Natural killer cell treated with Interleukin-12 subunit alpha and Interleukin-12 subunit beta and Interleukin-15 and Interleukin-18, amount 100 ng/mL, for 72 hours (primary cell): ENCODE data around the gene PTPRG. TPM values are rescaled to one million over a fixed set of nuclear protein-coding genes. Genes with fewer than 3 reads are reported as not detected.

Source experiments
- ATAC-seq, 2 donors: fragments of 150-1000 bp; cut with Tn5 transposase in 1 of 2; sonication (Bioruptor Pico), chemical (Tn5 transposase) in 1 of 2; 2 replicates each; pipeline ENCODE4 v1.10.0; 2021
- DNase-seq: peaks from one replicate; pipeline ENCODE4 v3.0.0; 2022; ENCODE audit warnings: low spot score
- H3K27ac Mint-ChIP-seq, 2 donors: 1 replicate in 1 of 2; 2 replicates in 1 of 2; pipeline ENCODE4 v1.8.0; 2022; ENCODE audit warnings: mixed read lengths in 2 of 2, mild to moderate bottlenecking in 1 of 2, moderate library complexity in 1 of 2
- H3K27me3 Mint-ChIP-seq, 2 donors: 1 replicate in 1 of 2; 2 replicates in 1 of 2; pipeline ENCODE4 v1.8.0; 2022; ENCODE audit warnings: mixed read lengths in 2 of 2
- H3K36me3 Mint-ChIP-seq: one replicate; pipeline ENCODE4 v1.8.0; 2022; ENCODE audit warnings: mixed read lengths
- H3K4me1 Mint-ChIP-seq, 2 donors: 1 replicate in 1 of 2; 2 replicates in 1 of 2; pipeline ENCODE4 v1.8.0; 2022; ENCODE audit warnings: low read depth in 2 of 2, mixed read lengths in 2 of 2, mild to moderate bottlenecking in 1 of 2
- H3K4me3 Mint-ChIP-seq: one replicate; pipeline ENCODE4 v1.8.0; 2022; ENCODE audit warnings: mixed read lengths
- H3K9me3 Mint-ChIP-seq: 2 replicates; pipeline ENCODE4 v1.8.0; 2022; ENCODE audit warnings: mixed read lengths
- total RNA-seq, 2 donors: library from RNA; stranded (reverse); gene quantifications; one replicate each; pipeline ENCODE4 v1.2.3, GENCODE V29; 2022

The PTPRG gene
- total RNA-seq, 2 donors from 2014 or later = 0.33 to 0.93 TPM

- Mint-ChIP-seq H3K9me3 (peaks cover 3% of the 10 kb centered on the region), H3K27me3 (peaks cover 0 to 2% of the 10 kb centered on the region in 2 donors), H3K36me3 (no peaks in the 10 kb centered on the region), H3K4me3 (no peak overlapping the region), H3K4me1 (no peaks in the 10 kb centered on the region), H3K27ac (no peak overlapping the region)
- ATAC-seq (no peak), DNase-seq (no peak)
Measured at GRCh38 chr3:61948699-61949305, 387.4 kb downstream of the PTPRG start.

DNA sequence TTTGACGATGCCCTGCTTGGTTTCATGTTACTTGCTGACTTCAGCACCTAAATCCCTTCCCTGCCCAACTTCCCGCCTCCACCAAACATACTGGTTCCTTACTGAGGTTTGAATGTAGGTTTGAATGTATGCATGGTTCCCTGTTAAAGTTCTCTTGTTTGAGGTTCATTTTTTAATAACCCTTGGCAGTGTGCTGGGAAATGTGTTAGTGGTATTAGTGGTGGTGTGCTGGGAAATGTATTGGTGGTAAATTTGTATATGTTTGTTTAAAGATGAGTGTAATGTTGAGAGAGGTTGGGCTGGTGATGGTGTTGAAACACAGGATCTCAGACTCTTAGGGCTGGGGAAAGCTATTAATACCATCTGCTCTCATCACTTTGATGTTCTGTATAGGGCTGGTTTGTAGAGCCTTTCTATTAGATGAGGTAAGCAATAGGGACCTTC, 392.7 kb downstream of the PTPRG start:
- ATAC-seq = no peak
- Mint-ChIP-seq H3K27me3 (peaks cover 0 to 2% of the 10 kb centered on the region in 2 donors), H3K27ac (no peak overlapping the region), H3K36me3 (no peaks in the 10 kb centered on the region), H3K9me3 (no peaks in the 10 kb centered on the region), H3K4me3 (no peak overlapping the region), H3K4me1 (no peaks in the 10 kb centered on the region)
- DNase-seq = no peak

GRCh38 chr3:61955483-61955882, 394.1 kb downstream of the PTPRG start:
- no peaks in the 10 kb centered on the region for H3K4me1 Mint-ChIP-seq
- H3K27me3 Mint-ChIP-seq = no peaks in the 10 kb centered on the region
- H3K4me3 Mint-ChIP-seq = no peak overlapping the region
- ATAC-seq (no peak), DNase-seq (no peak)
- no peak overlapping the region for H3K27ac Mint-ChIP-seq
- no peaks in the 10 kb centered on the region for H3K9me3 Mint-ChIP-seq
- no peaks in the 10 kb centered on the region for H3K36me3 Mint-ChIP-seq

GRCh38 chr3:61956236-61956635, 394.9 kb downstream of the PTPRG start:
- H3K36me3 Mint-ChIP-seq = no peaks in the 10 kb centered on the region
- H3K9me3 Mint-ChIP-seq = no peaks in the 10 kb centered on the region
- no peak overlapping the region for H3K27ac Mint-ChIP-seq
- no peak overlapping the region for H3K4me3 Mint-ChIP-seq
- no peak for ATAC-seq
- H3K27me3 Mint-ChIP-seq = no peaks in the 10 kb centered on the region
- DNase-seq = no peak
- H3K4me1 Mint-ChIP-seq = no peaks in the 10 kb centered on the region

GRCh38 chr3:61957259-61957658, 395.9 kb downstream of the PTPRG start:
- Mint-ChIP-seq H3K4me3 (no peak overlapping the region), H3K27ac (no peak overlapping the region), H3K36me3 (no peaks in the 10 kb centered on the region), H3K27me3 (no peaks in the 10 kb centered on the region), H3K4me1 (no peaks in the 10 kb centered on the region), H3K9me3 (no peaks in the 10 kb centered on the region)
- ATAC-seq (no peak), DNase-seq (no peak)

DNA sequence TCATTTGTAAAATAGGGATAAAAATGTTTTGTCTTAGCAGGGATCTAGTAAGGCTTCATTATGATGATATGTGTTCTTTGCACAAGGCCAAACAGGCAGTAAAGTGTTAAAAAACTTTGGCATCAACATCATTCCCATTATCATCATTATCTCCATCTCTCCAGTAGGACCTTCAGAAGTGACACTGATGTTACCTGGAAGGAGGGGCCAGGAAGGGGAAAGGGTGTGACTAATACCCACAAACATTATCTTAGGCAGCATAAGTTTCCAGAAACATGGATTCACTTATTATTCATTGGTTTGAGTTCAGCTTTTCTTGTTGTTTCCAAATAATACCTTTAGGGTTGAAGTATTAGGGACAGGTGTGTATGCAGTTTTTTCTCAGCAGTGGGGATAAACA, 399.6 kb downstream of the PTPRG start:
- Mint-ChIP-seq H3K4me1 (no peaks in the 10 kb centered on the region), H3K4me3 (no peak overlapping the region), H3K27me3 (no peaks in the 10 kb centered on the region), H3K36me3 (no peaks in the 10 kb centered on the region), H3K27ac (no peak overlapping the region), H3K9me3 (no peaks in the 10 kb centered on the region)
- no peak for DNase-seq
- ATAC-seq = no peak

GRCh38 chr3:61961900-61962299, 400.5 kb downstream of the PTPRG start:
- Mint-ChIP-seq H3K36me3 (no peaks in the 10 kb centered on the region), H3K4me3 (no peak overlapping the region), H3K27ac (no peak overlapping the region), H3K27me3 (no peaks in the 10 kb centered on the region), H3K4me1 (no peaks in the 10 kb centered on the region), H3K9me3 (no peaks in the 10 kb centered on the region)
- ATAC-seq (no peak), DNase-seq (no peak)

GRCh38 chr3:61964566-61964965, 403.2 kb downstream of the PTPRG start:
- Mint-ChIP-seq H3K36me3 (no peaks in the 10 kb centered on the region), H3K4me1 (no peaks in the 10 kb centered on the region), H3K27me3 (no peaks in the 10 kb centered on the region), H3K9me3 (no peaks in the 10 kb centered on the region), H3K4me3 (no peak overlapping the region), H3K27ac (no peak overlapping the region)
- DNase-seq (no peak), ATAC-seq (no peak)

DNA sequence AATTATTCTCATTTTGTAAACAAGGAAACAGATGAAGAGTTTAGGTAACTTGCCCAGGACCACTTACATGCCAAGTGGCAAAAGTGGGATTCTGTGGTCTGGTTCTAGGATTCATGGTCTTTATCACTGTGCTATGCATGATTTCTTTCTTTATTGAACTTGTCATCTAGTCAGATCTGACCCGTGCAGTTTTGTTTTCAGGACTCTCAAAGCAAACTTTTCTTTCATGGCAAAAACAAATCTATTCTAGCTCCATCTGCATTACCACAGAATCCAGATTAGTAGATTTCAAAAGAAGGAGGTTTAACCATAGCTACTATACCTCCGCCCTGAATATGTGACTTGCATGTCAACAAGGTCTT, 404.4 kb downstream of the PTPRG start:
- Mint-ChIP-seq H3K27ac (no peak overlapping the region), H3K36me3 (no peaks in the 10 kb centered on the region), H3K4me1 (no peaks in the 10 kb centered on the region), H3K9me3 (no peaks in the 10 kb centered on the region), H3K27me3 (no peaks in the 10 kb centered on the region), H3K4me3 (no peak overlapping the region)
- DNase-seq (no peak), ATAC-seq (no peak)

DNA sequence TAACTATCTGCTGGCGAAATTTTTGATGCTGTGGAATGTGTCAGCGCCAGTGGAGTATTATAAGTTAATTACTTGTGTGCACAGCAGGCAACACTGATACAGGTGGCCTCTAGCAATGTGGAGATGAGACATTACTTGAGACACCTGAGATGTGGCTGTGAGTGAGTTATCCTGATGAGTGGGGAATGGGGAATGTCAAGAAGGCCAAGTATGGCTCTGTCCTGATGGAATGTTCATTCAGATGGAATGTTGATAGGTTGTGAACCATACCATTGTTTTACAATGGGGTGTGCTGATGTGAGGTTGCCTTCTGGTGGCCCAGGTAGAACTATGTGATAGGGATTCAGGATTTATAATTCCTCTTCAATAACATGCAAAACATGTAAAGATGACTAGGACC, 404.8 kb downstream of the PTPRG start:
- ATAC-seq (no peak), DNase-seq (no peak)
- Mint-ChIP-seq H3K9me3 (no peaks in the 10 kb centered on the region), H3K27ac (no peak overlapping the region), H3K27me3 (no peaks in the 10 kb centered on the region), H3K4me1 (no peaks in the 10 kb centered on the region), H3K36me3 (no peaks in the 10 kb centered on the region), H3K4me3 (no peak overlapping the region)

- no peaks in the 10 kb centered on the region for H3K4me1 Mint-ChIP-seq
Measured at GRCh38 chr3:61967019-61967418, 405.6 kb downstream of the PTPRG start.

GRCh38 chr3:61967937-61968336, 406.6 kb downstream of the PTPRG start:
- H3K36me3 Mint-ChIP-seq = no peaks in the 10 kb centered on the region
- H3K9me3 Mint-ChIP-seq = peaks cover 3% of the 10 kb centered on the region
- DNase-seq (no peak), ATAC-seq (no peak)
- H3K27ac Mint-ChIP-seq = no peak overlapping the region
- H3K4me1 Mint-ChIP-seq = no peaks in the 10 kb centered on the region
- H3K4me3 Mint-ChIP-seq = no peak overlapping the region
- H3K27me3 Mint-ChIP-seq = no peaks in the 10 kb centered on the region

More at GRCh38 chr3:61967019-61967418, 405.6 kb downstream of the PTPRG start:
- H3K27me3 Mint-ChIP-seq = no peaks in the 10 kb centered on the region
- no peak for DNase-seq
- H3K4me3 Mint-ChIP-seq = no peak overlapping the region
- H3K27ac Mint-ChIP-seq = no peak overlapping the region
- H3K36me3 Mint-ChIP-seq = no peaks in the 10 kb centered on the region
- peaks cover 2% of the 10 kb centered on the region for H3K9me3 Mint-ChIP-seq
- no peak for ATAC-seq

DNA sequence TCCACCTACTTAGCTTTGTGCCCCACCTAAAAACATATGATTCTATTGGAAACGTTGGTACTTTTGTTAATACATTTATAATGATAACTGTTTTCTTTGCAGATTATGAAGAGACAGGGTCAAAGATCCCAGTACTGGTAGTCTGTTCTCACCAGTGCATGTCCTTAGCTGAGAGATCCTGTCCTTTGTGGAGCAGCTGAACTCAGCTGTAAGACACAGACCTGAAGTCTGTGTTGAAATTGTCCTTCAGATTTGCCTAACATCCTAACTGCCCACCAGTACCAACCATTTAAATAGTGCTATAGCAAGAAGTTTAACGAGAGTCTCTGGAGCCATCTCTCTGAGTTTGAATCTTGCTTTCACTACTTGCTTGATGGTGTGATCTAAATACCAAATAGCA, 413.3 kb downstream of the PTPRG start:
- no peak for ATAC-seq
- Mint-ChIP-seq H3K36me3 (no peaks in the 10 kb centered on the region), H3K4me3 (no peak overlapping the region), H3K4me1 (no peaks in the 10 kb centered on the region), H3K27me3 (no peaks in the 10 kb centered on the region), H3K9me3 (peaks cover 3% of the 10 kb centered on the region), H3K27ac (no peak overlapping the region)
- no peak for DNase-seq

DNA sequence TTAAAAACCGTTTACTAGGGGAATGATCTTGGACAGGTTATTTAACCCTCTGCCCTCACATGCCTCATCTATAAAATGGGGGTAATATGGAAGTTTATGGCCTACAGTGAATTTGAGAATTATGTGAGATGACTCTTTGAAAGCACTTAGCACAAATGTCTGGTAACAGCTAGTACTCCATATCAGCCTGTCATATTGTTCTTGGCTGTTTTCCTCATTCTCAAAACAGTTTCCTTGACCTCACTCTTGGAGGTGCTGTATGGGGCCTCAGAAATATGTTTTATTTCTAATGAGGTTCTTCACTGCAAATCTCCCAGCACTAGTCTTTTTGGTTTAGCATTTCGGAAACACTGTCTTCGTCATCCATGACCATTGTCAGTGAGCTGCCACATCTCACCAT, 413.8 kb downstream of the PTPRG start:
- H3K27me3 Mint-ChIP-seq = no peaks in the 10 kb centered on the region
- DNase-seq (no peak), ATAC-seq (no peak)
- H3K36me3 Mint-ChIP-seq = no peaks in the 10 kb centered on the region
- peaks cover 3% of the 10 kb centered on the region for H3K9me3 Mint-ChIP-seq
- peaks cover 0 to 2% of the 10 kb centered on the region in 2 donors for H3K4me1 Mint-ChIP-seq
- H3K27ac Mint-ChIP-seq = no peak overlapping the region
- H3K4me3 Mint-ChIP-seq = no peak overlapping the region

GRCh38 chr3:61975936-61976335, 414.6 kb downstream of the PTPRG start:
- H3K9me3 Mint-ChIP-seq = peaks cover 3% of the 10 kb centered on the region
- DNase-seq (no peak), ATAC-seq (no peak)
- no peaks in the 10 kb centered on the region for H3K27me3 Mint-ChIP-seq
- H3K36me3 Mint-ChIP-seq = no peaks in the 10 kb centered on the region
- peaks cover 0 to 2% of the 10 kb centered on the region in 2 donors for H3K4me1 Mint-ChIP-seq
- H3K27ac Mint-ChIP-seq = no peak overlapping the region
- H3K4me3 Mint-ChIP-seq = no peak overlapping the region
